Calu3 (cell line): ENCODE results near the gene OR2S2. TPM values are rescaled to one million over a fixed set of nuclear protein-coding genes. Genes with fewer than 3 reads are reported as not detected.

Source experiments
- BruUV-seq: library from RNA; stranded (reverse); fragments of 400-500 nt; replicated peaks from 2 replicates; lab custom pipeline; 2021; lab: Mats Ljungman, UMichigan
- CTCF ChIA-PET: fragments of 300-600 bp; sonication (Branson Sonifier 250); formaldehyde crosslinking; loops from one replicate; lab custom pipeline; 2022; ENCODE audit warnings: antibody characterized with exemption; lab: Charles Lee
- DNase-seq: peaks from one replicate; pipeline ENCODE4 v3.0.0; 2022
- H3K27ac Mint-ChIP-seq: one replicate; pipeline ENCODE4 v1.8.0; 2022; ENCODE audit warnings: mixed read lengths; ENCODE audit not compliant: unreplicated experiment
- H3K27me3 Mint-ChIP-seq: one replicate; pipeline ENCODE4 v1.8.0; 2022; ENCODE audit warnings: mixed read lengths; ENCODE audit not compliant: unreplicated experiment
- H3K36me3 Mint-ChIP-seq: one replicate; pipeline ENCODE4 v1.8.0; 2022; ENCODE audit warnings: mild to moderate bottlenecking, moderate library complexity, mixed read lengths; ENCODE audit not compliant: insufficient read depth, unreplicated experiment
- H3K4me1 Mint-ChIP-seq: one replicate; pipeline ENCODE4 v1.8.0; 2022; ENCODE audit warnings: mild to moderate bottlenecking, low read depth, mixed read lengths; ENCODE audit not compliant: unreplicated experiment
- H3K4me3 Mint-ChIP-seq: one replicate; pipeline ENCODE4 v1.8.0; 2022; ENCODE audit warnings: mild to moderate bottlenecking, low read depth, moderate library complexity, mixed read lengths; ENCODE audit not compliant: unreplicated experiment
- H3K9me3 Mint-ChIP-seq: one replicate; pipeline ENCODE4 v1.8.0; 2022; ENCODE audit warnings: low read depth, mixed read lengths; ENCODE audit not compliant: unreplicated experiment
- CTCF ChIP-seq: fragments of 200-600 bp; IDR thresholded peaks from one replicate; pipeline ENCODE4 v1.8.0; 2022; ENCODE audit warnings: antibody characterized with exemption; ENCODE audit not compliant: unreplicated experiment
- intact Hi-C: fragments of 100-400 bp; cut with micrococcal nuclease; formaldehyde crosslinking; loops from one replicate; pipeline ENCODE4 v1.10.0; 2022; ENCODE audit not compliant: unreplicated experiment
- total RNA-seq: library from RNA; stranded (reverse); gene quantifications from 2 replicates; pipeline ENCODE4 v1.2.3, GENCODE V29; 2022

Gene OR2S2
- total RNA-seq, 1 experiment from 2014 or later, result not detected

GRCh38 chr9:35908504-35909125, 49.3 kb downstream of the OR2S2 start:
- intact Hi-C loops, result no loop called here
- Mint-ChIP-seq H3K4me1 (peaks cover 54% of the 10 kb centered on the region), H3K27ac (peak overlapping the region; percentile 50), H3K27me3 (no peaks in the 10 kb centered on the region), H3K36me3 (no peaks in the 10 kb centered on the region), H3K9me3 (no peaks in the 10 kb centered on the region), H3K4me3 (no peak overlapping the region)
- TF ChIP-seq CTCF, result no peak
- CTCF ChIA-PET, result no interaction called here
- DNase-seq, result no peak
- no TSS peak for BruUV-seq

- no TSS peak for BruUV-seq
Measured at GRCh38 chr9:35907711-35908503, 50.0 kb downstream of the OR2S2 start.

More at GRCh38 chr9:35907711-35908503, 50.0 kb downstream of the OR2S2 start:
- no peak overlapping the region for H3K4me3 Mint-ChIP-seq
- peak overlapping the region; percentile 50 for H3K27ac Mint-ChIP-seq
- peak; percentile 52 for DNase-seq
- no peaks in the 10 kb centered on the region for H3K27me3 Mint-ChIP-seq
- H3K4me1 Mint-ChIP-seq, result peaks cover 54% of the 10 kb centered on the region
- H3K9me3 Mint-ChIP-seq, result no peaks in the 10 kb centered on the region
- H3K36me3 Mint-ChIP-seq, result no peaks in the 10 kb centered on the region
- CTCF ChIA-PET, result interaction anchor here (0.6 to 0.9 kb wide), 2 partner anchors 38 to 213 kb away, joined by 3 read pairs; no protein-coding TSS in a partner anchor
- intact Hi-C loops, result no loop called here
- no peak for TF ChIP-seq CTCF

Other genes with a start within 250 kb of the OR2S2 start
- 91.1 and 98.7 TPM in 2 replicates for gene TLN1, start 226.0 kb downstream of the OR2S2 start, total RNA-seq
- 26.5 and 29.4 TPM in 2 replicates for gene CREB3, start 225.5 kb downstream of the OR2S2 start, total RNA-seq
- gene GBA2, start 208.9 kb downstream of the OR2S2 start, total RNA-seq, result 62.4 and 62.7 TPM in 2 replicates
- 26.6 and 31.6 TPM in 2 replicates for gene RGP1, start 208.9 kb downstream of the OR2S2 start, total RNA-seq
- not detected in 2 replicates for gene MSMP, start 203.9 kb downstream of the OR2S2 start, total RNA-seq
- gene NPR2, start 166.6 kb downstream of the OR2S2 start, total RNA-seq, result 16.8 and 19.2 TPM in 2 replicates
- 0.97 and 1.2 TPM in 2 replicates for gene SPAG8, start 145.9 kb downstream of the OR2S2 start, total RNA-seq
- 33.9 and 39.7 TPM in 2 replicates for gene HINT2, start 143.1 kb downstream of the OR2S2 start, total RNA-seq
- not detected in 2 replicates for gene FAM221B, start 129.4 kb downstream of the OR2S2 start, total RNA-seq
- gene TMEM8B, start 128.9 kb downstream of the OR2S2 start, total RNA-seq, result 2.5 and 3.7 TPM in 2 replicates
- not detected in 2 replicates for gene OR13J1, start 87.8 kb downstream of the OR2S2 start, total RNA-seq
- 0.69 and 0.90 TPM in 2 replicates for gene HRCT1, start 52.0 kb downstream of the OR2S2 start, total RNA-seq
- not detected in 2 replicates for gene SPAAR, start 48.7 kb downstream of the OR2S2 start, total RNA-seq
- 0.54 and 1.1 TPM in 2 replicates for gene RECK, start 78.8 kb upstream of the OR2S2 start, total RNA-seq
- gene GLIPR2, start 178.6 kb upstream of the OR2S2 start, total RNA-seq, result 0.19 and 0.24 TPM in 2 replicates
- gene CCIN, start 211.2 kb upstream of the OR2S2 start, total RNA-seq, result not detected in 2 replicates
- gene CLTA, start 232.8 kb upstream of the OR2S2 start, total RNA-seq, result 85.5 and 87.3 TPM in 2 replicates